GM13977 (cell line): Measurements from ENCODE around the gene HS6ST3.
"Not testable (repeated sequence)": the region's sequence is repeated elsewhere in the genome, so short reads cannot be mapped to it uniquely, and the experiment has no call there.

ENCODE experiments used
- DNase-seq: peaks from one replicate; pipeline ENCODE4 v3.0.0; 2012; ENCODE audit warnings: low spot score
- in situ Hi-C: fragments of 300-500 bp; cut with MboI; formaldehyde crosslinking; loops from one replicate; pipeline ENCODE4 v1.12.0; 2022; ENCODE audit warnings: low sequenced_read_pairs, low pct_unique_long_range_greater_than_20kb, mixed read lengths, inconsistent platforms; ENCODE audit not compliant: unreplicated experiment
- TF ChIP-seq, protein P1 (sequence below): IDR thresholded peaks from 2 replicates; pipeline ENCODE4 v1.5.1; 2012; ENCODE audit warnings: mild to moderate bottlenecking, control low read depth; ENCODE audit not compliant: insufficient read depth; ENCODE audit errors: extremely low read depth, missing control alignments

Gene HS6ST3

DNA sequence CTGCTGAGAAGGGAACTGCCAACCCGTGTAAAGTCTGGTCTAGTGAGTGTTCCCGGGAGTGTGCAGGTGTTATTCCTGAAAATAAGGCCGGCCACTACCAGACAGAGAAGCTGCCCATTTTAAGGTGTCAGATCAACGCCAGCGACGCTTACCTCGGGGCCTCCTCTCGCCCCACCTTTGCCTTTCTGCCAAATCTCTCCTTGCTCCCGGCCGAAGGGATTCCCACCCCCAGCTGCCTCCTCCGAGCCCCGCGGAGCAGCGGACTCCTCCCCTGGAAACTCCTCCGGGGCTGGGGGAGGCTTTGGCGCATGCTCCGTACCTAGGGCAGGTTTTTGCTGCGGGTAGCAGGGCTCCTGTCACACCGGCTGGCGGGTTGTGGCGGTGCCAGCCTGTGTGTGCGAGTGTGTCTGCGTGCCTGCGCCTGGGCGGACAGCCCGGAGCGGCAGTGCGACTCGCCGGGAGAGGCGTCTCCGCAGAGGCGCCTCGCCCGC, at the start of gene HS6ST3:
Gene HS6ST3, plus strand, starts transcription at position 359 of the 491 bp plus-strand sequence.
- in situ Hi-C loops = no loop called here
- DNase-seq = peak; percentile 49

DNA sequence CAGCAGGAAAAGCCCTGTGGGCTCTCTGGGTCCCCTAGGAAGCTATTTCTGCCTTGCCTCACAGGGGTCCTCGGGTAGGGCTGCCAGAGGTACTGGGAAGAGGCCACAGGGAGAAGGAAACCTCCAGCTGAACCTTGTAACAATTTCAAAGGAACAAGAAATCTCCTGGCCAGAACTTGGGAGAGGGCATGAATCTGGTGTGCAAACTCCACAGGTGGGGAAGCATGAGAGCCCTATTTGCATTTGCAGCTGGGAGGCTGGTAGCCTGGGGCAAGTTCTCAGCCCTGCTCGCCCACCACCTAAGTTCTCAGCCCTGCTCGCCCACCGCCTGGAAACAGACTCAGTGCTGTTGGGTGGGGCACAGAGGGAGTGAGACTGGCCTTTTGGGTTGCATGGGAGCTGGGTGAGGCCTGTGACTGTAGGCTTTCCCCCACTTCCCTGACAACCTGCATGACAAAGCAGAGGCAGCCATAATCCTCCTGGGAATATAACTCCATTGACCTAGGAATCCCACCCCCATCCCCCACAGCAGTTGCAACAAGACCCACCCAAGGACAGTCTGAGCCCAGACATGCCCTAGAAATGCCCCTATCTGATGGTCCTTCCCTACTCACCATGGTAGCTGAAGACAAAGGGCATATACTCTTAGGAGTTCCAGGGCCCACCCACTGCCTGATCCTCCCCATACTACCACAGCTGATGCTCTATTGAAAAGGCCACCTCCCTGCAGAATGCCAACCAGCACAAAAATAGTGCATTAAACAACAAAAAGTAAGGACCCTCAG, 48.4 kb upstream of the HS6ST3 start:
- DNase-seq = no peak
- TF ChIP-seq, protein P1, sequence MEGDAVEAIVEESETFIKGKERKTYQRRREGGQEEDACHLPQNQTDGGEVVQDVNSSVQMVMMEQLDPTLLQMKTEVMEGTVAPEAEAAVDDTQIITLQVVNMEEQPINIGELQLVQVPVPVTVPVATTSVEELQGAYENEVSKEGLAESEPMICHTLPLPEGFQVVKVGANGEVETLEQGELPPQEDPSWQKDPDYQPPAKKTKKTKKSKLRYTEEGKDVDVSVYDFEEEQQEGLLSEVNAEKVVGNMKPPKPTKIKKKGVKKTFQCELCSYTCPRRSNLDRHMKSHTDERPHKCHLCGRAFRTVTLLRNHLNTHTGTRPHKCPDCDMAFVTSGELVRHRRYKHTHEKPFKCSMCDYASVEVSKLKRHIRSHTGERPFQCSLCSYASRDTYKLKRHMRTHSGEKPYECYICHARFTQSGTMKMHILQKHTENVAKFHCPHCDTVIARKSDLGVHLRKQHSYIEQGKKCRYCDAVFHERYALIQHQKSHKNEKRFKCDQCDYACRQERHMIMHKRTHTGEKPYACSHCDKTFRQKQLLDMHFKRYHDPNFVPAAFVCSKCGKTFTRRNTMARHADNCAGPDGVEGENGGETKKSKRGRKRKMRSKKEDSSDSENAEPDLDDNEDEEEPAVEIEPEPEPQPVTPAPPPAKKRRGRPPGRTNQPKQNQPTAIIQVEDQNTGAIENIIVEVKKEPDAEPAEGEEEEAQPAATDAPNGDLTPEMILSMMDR = no peak
- in situ Hi-C loops = no loop called here

More for the DNA sequence above, at the start of gene HS6ST3:
- TF ChIP-seq, protein P1 = no peak

DNA sequence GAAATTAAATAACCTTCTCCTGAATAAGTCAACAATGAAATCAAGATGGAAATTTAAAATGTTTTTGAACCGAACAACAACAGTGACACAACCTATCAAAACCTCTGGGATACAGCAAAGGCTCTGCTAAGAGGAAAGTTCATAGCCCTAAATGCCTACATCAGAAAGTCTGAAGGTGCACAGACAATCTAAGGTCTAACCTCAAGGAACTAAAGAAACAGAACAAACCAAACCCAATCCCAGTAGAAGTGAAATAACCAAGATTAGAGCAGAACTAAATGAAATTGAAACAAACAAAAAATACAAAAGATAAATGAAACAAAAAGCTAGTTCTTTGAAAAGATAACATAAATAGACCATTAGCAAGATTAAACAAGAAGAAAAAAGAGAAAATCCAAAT, 45.7 kb upstream of the HS6ST3 start:
- in situ Hi-C loops = no loop called here
- TF ChIP-seq, protein P1 = no peak
- DNase-seq = no peak

DNA sequence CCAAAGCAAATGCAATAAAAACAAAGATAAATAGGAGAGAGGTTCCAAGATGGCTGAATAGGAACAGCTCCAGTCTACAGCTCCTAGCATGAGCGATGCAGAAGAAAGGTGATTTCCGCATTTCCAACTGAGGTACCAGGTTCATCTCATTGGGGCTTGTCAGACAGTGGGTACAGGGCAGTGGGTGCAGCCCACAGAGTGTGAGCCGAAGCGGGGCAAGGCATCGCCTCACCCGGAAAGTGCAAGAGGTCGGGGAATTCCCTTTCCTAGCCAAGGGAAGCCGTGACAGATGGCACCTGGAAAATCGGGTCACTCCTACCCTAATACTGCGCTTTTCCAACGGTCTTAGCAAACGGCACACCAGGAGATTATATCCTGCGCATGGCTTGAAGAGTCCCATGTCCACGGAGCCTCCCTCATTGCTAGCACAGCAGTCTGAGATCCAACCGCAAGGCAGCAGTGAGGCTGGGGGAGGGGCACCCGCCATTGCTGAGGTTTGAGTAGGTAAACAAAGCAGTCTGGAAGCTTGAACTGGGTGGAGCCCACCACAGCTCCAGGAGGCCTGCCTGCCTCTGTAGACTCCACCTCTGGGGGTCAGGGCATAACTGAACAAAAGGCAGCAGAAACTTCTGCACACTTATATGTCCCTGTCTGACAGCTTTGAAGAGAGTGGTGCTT, 43.3 kb upstream of the HS6ST3 start:
- DNase-seq, in situ Hi-C loops: not testable (repeated sequence)

DNA sequence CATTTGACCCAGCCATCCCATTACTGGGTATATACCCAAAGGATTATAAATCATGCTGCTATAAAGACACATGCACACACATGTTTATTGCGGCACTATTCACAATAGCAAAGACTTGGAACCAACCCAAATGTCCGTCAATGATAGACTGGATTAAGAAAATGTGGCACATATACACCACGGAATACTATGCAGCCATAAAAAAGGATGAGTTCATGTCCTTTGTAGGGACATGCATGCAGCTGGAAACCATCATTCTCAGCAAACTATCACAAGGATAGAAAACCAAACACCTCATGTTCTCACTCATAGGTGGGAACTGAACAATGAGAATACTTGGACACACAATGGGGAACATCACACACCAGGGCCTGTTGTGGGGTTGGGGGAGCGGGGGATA, 39.0 kb upstream of the HS6ST3 start:
- in situ Hi-C loops, DNase-seq: not testable (repeated sequence)

DNA sequence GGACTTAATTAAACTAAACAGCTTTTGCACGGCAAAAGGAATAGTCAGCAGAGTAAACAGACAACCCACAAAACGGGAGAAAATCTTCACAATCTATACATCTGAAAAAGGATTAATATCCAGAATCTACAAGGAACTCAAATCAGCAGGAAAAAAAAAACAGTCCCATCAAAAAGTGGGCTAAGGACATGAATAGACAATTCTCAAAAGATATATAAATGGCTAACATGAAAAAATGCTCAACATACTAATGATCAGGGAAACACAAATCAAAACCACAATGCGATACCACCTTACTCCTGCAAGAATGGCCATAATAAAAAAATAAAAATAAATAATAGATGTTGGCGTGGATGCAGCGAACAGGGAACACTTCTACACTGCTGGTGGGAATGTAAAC, 38.4 kb upstream of the HS6ST3 start:
- in situ Hi-C loops, DNase-seq: not testable (repeated sequence)

DNA sequence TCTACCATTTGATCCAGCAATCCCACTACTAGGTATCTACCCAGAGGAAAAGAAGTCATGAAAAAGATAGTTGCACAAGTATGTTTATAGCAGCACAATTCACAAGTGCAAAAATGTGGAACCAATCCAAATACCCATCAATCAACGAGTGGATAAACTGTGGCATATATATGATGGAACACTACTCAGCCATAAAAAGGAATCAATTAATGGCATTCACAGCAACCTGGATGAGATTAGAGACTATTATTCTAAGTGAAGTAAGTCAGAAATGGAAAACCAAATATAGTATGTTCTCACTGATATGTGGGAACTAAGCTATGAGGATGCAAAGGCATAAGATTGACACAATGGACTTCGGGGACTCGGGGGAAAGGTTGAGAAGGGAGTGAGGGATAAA, 38.0 kb upstream of the HS6ST3 start:
- in situ Hi-C loops, DNase-seq: not testable (repeated sequence)

DNA sequence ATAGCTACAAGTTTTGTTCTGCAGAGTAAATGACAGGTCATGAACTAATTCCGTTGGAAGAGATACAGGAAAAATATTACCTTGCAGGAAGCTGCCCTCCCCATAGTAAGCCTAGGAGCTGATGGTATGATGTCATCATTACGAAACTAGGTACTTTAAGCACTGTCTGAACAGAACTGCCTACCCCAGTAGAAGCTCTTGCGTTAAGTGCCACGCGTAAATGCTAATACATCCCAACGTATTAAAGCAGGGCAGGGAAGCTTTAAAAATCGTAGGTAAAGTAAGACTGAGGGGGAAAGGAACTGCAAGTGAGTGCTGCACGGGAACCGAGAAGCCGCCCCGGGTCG, 37.3 kb upstream of the HS6ST3 start:
- TF ChIP-seq, protein P1 = no peak
- in situ Hi-C loops = no loop called here
- DNase-seq = peak; percentile 68
